ENCODE results near the gene BTNL9.
A peak's percentile ranks its signal among the peaks of the same experiment; 100 is the strongest.
"Not testable (repeated sequence)": the region's sequence is repeated elsewhere in the genome, so short reads cannot be mapped to it uniquely, and the experiment has no call there.

BTNL9 gene

GRCh38 chr5:181101030-181101641 lies 61.1 kb downstream of the BTNL9 start:
- FAIRE-seq, result not testable (repeated sequence)

GRCh38 chr5:181101930-181102674 lies 62.0 kb downstream of the BTNL9 start:
- peak; percentile 100 for FAIRE-seq

GRCh38 chr5:181104259-181104568 lies 64.1 kb downstream of the BTNL9 start:
- not testable (repeated sequence) for FAIRE-seq

- not testable (repeated sequence) for FAIRE-seq
These were observed 64.7 kb downstream of the BTNL9 start for GRCh38 chr5:181104606-181105390.

DNA sequence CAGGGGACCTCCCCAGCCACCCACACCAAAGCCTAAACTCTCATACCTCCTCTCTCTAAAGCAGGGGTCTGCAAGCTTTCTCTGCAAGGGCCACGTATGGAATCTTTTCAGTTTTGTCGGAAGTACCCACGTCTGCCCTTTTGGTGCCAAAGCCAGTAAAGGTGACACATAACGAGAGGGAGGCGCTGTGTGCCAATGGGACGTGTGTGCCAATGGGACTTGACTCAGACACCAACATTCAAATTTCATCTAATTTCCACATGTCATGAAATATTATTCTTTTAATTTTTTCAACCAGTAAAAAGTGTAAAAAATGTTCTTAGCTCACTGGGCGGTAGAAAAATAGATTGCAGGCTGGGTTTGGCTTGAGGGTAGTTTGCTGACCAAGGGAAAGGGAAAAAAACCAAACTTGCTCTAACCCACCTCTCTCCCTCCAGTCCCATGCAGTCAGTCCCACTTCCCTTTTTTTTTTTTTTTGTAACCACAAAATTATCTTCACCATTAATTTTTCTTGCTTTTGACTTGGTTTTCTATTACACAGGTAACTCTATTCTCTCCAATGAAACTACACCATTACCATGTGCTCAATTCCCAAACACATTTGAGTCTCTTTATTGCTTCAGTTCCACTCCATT lies 65.4 kb downstream of the BTNL9 start:
- no peak for FAIRE-seq

GRCh38 chr5:181107699-181108098 lies 67.6 kb downstream of the BTNL9 start:
- no peak for FAIRE-seq

DNA sequence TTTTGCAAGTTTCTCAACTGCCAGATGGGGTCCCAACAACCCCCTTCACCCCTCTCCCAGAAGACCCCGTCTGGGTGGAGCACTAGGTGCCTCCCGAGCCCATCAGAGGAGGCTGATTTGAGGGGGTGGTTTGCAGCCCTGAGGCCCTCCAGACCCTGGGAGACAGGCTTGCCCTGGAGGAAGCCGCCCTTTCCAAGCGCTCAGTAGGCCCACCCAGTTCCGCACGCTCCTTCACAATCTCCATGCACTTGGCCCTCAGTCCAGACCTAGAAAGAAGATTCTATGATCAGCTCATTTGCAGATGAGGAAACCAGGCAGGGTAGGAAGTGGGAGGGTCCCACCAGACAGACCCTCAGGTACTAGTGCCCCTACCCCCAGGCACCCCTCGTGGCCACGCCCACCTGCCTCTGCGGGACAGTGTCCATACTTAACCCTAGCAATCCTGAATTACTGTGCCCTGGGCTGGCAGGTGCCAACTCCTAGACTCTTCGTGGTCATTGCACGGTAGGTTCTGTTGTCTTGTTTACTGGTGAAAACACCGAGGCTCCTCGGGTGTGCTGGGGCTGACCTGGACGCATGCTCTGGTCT lies 68.6 kb downstream of the BTNL9 start:
- FAIRE-seq, result no peak

DNA sequence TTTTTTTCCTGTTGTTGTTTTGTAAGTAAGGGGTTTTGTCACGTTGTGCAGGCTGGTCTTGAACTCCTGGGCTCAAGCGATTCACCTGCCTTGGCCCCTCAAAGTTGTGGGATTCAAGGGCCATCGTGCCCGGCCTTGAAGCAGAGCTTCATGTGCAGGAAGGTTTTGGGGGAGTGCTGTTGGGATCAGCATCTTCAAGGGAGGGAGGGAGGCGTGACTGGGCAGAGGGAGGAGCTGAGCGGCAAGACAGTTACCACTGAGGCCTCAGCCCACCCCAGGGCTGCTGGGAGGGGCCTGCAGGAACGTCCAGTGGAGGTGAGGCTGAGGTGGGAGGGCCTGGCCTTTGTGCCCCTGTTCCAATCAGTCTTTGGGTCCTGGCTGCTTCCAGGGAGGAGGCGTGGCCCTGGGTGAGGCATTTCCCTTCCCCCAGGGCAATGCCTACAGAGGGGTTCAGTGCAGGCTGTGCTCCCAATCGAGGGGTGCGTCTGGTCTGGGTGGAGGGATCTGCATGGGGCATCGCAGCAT lies 69.5 kb downstream of the BTNL9 start:
- no peak for FAIRE-seq

GRCh38 chr5:181111010-181111409 lies 70.9 kb downstream of the BTNL9 start:
- FAIRE-seq, result no peak
